ENCODE data around the gene UBE2J2. TPM values are rescaled to one million over a fixed set of nuclear protein-coding genes. Genes with fewer than 3 reads are reported as not detected.

The UBE2J2 gene
- total and polyA plus RNA-seq, 9 donors = 29.6 to 48.3 (median 41.3) TPM

GRCh38 chr1:1228596-1229321 lies 44.9 kb downstream of the UBE2J2 start:
- 89% methylated on average over 28 of the region's 28 CpGs for WGBS (ENCODE audit: insufficient coverage)
- Histone ChIP-seq H3K9me3 (replicated peaks; ENCODE audit: control insufficient read depth, low read depth, low read length) (no peaks in the 10 kb centered on the region), H3K4me3 (ENCODE audit: low read length) (no peak overlapping the region), H3K27me3 (ENCODE audit: control insufficient read depth, insufficient read depth, low read length) (no peaks in the 10 kb centered on the region), H3K4me1 (ENCODE audit: control insufficient read depth, insufficient read depth, low read length) (peaks cover 25% of the 10 kb centered on the region), H3K27ac (ENCODE audit: low read length) (no peak overlapping the region), H3K36me3 (ENCODE audit: control insufficient read depth, insufficient read depth, low read length) (peaks cover 46% of the 10 kb centered on the region)
- DNase-seq = no peak

- Histone ChIP-seq H3K27me3 (ENCODE audit: control insufficient read depth, insufficient read depth, low read length) (no peaks in the 10 kb centered on the region), H3K36me3 (ENCODE audit: control insufficient read depth, insufficient read depth, low read length) (peaks cover 47% of the 10 kb centered on the region), H3K4me1 (ENCODE audit: control insufficient read depth, insufficient read depth, low read length) (peaks cover 25% of the 10 kb centered on the region), H3K27ac (ENCODE audit: low read length) (no peak overlapping the region), H3K9me3 (replicated peaks; ENCODE audit: control insufficient read depth, low read depth, low read length) (no peaks in the 10 kb centered on the region), H3K4me3 (ENCODE audit: low read length) (no peak overlapping the region)
- WGBS (ENCODE audit: insufficient coverage) = 96% methylated on average over 30 of the region's 30 CpGs
- no peak for DNase-seq
Measured at GRCh38 chr1:1228187-1228586, 45.5 kb downstream of the UBE2J2 start.

- 95% methylated on average over 25 of the region's 25 CpGs for WGBS (ENCODE audit: insufficient coverage)
- H3K27me3 ChIP-seq (ENCODE audit: control insufficient read depth, insufficient read depth, low read length) = no peaks in the 10 kb centered on the region
- no peak overlapping the region for H3K4me3 ChIP-seq (ENCODE audit: low read length)
- peaks cover 21% of the 10 kb centered on the region for H3K4me1 ChIP-seq (ENCODE audit: control insufficient read depth, insufficient read depth, low read length)
- peaks cover 55% of the 10 kb centered on the region for H3K36me3 ChIP-seq (ENCODE audit: control insufficient read depth, insufficient read depth, low read length)
- no peak overlapping the region for H3K27ac ChIP-seq (ENCODE audit: low read length)
- DNase-seq = no peak
- no peaks in the 10 kb centered on the region for H3K9me3 ChIP-seq (replicated peaks; ENCODE audit: control insufficient read depth, low read depth, low read length)
Measured at GRCh38 chr1:1227386-1227785, 46.3 kb downstream of the UBE2J2 start.

GRCh38 chr1:1226566-1227362 lies 46.9 kb downstream of the UBE2J2 start:
- WGBS (ENCODE audit: insufficient coverage) = 95% methylated on average over 35 of the region's 44 CpGs
- Histone ChIP-seq H3K27me3 (ENCODE audit: control insufficient read depth, insufficient read depth, low read length) (no peaks in the 10 kb centered on the region), H3K27ac (ENCODE audit: low read length) (no peak overlapping the region), H3K36me3 (ENCODE audit: control insufficient read depth, insufficient read depth, low read length) (peaks cover 59% of the 10 kb centered on the region), H3K4me1 (ENCODE audit: control insufficient read depth, insufficient read depth, low read length) (peaks cover 21% of the 10 kb centered on the region), H3K9me3 (replicated peaks; ENCODE audit: control insufficient read depth, low read depth, low read length) (no peaks in the 10 kb centered on the region), H3K4me3 (ENCODE audit: low read length) (no peak overlapping the region)
- DNase-seq = no peak

- H3K36me3 ChIP-seq (ENCODE audit: control insufficient read depth, insufficient read depth, low read length) = peaks cover 67% of the 10 kb centered on the region
- DNase-seq = no peak
- H3K27ac ChIP-seq (ENCODE audit: low read length) = no peak overlapping the region
- no peaks in the 10 kb centered on the region for H3K9me3 ChIP-seq (replicated peaks; ENCODE audit: control insufficient read depth, low read depth, low read length)
- no peak overlapping the region for H3K4me3 ChIP-seq (ENCODE audit: low read length)
- H3K27me3 ChIP-seq (ENCODE audit: control insufficient read depth, insufficient read depth, low read length) = no peaks in the 10 kb centered on the region
- peaks cover 19% of the 10 kb centered on the region for H3K4me1 ChIP-seq (ENCODE audit: control insufficient read depth, insufficient read depth, low read length)
- WGBS (ENCODE audit: insufficient coverage) = 88% methylated on average over 18 of the region's 18 CpGs
Measured at GRCh38 chr1:1225913-1226312, 47.7 kb downstream of the UBE2J2 start.

- no peak for DNase-seq
- H3K4me1 ChIP-seq (ENCODE audit: control insufficient read depth, insufficient read depth, low read length) = peaks cover 13% of the 10 kb centered on the region
- no peak overlapping the region for H3K27ac ChIP-seq (ENCODE audit: low read length)
- no peaks in the 10 kb centered on the region for H3K9me3 ChIP-seq (replicated peaks; ENCODE audit: control insufficient read depth, low read depth, low read length)
- peaks cover 73% of the 10 kb centered on the region for H3K36me3 ChIP-seq (ENCODE audit: control insufficient read depth, insufficient read depth, low read length)
- WGBS (ENCODE audit: insufficient coverage) = 93% methylated on average over 26 of the region's 34 CpGs
- no peak overlapping the region for H3K4me3 ChIP-seq (ENCODE audit: low read length)
- no peaks in the 10 kb centered on the region for H3K27me3 ChIP-seq (ENCODE audit: control insufficient read depth, insufficient read depth, low read length)
Measured at GRCh38 chr1:1225238-1225845, 48.3 kb downstream of the UBE2J2 start.

GRCh38 chr1:1223891-1224290 lies 49.8 kb downstream of the UBE2J2 start:
- peaks cover 79% of the 10 kb centered on the region for H3K36me3 ChIP-seq (ENCODE audit: control insufficient read depth, insufficient read depth, low read length)
- 95% methylated on average over 21 of the region's 21 CpGs for whole genome bisulfite sequencing (ENCODE audit: insufficient coverage)
- H3K9me3 ChIP-seq (replicated peaks; ENCODE audit: control insufficient read depth, low read depth, low read length) = no peaks in the 10 kb centered on the region
- H3K27ac ChIP-seq (ENCODE audit: low read length) = no peak overlapping the region
- H3K4me3 ChIP-seq (ENCODE audit: low read length) = no peak overlapping the region
- no peaks in the 10 kb centered on the region for H3K27me3 ChIP-seq (ENCODE audit: control insufficient read depth, insufficient read depth, low read length)
- DNase-seq = no peak
- no peaks in the 10 kb centered on the region for H3K4me1 ChIP-seq (ENCODE audit: control insufficient read depth, insufficient read depth, low read length)

- no peaks in the 10 kb centered on the region for H3K27me3 ChIP-seq (ENCODE audit: control insufficient read depth, insufficient read depth, low read length)
- peaks cover 79% of the 10 kb centered on the region for H3K36me3 ChIP-seq (ENCODE audit: control insufficient read depth, insufficient read depth, low read length)
- DNase-seq = no peak
- H3K9me3 ChIP-seq (replicated peaks; ENCODE audit: control insufficient read depth, low read depth, low read length) = no peaks in the 10 kb centered on the region
- no peak overlapping the region for H3K4me3 ChIP-seq (ENCODE audit: low read length)
- no peaks in the 10 kb centered on the region for H3K4me1 ChIP-seq (ENCODE audit: control insufficient read depth, insufficient read depth, low read length)
- 94% methylated on average over 12 of the region's 15 CpGs for WGBS (ENCODE audit: insufficient coverage)
- H3K27ac ChIP-seq (ENCODE audit: low read length) = no peak overlapping the region
Measured at GRCh38 chr1:1223321-1223720, 50.3 kb downstream of the UBE2J2 start.

GRCh38 chr1:1222575-1223225 lies 51.0 kb downstream of the UBE2J2 start:
- no peak for DNase-seq
- 93% methylated on average over 41 of the region's 44 CpGs for WGBS (ENCODE audit: insufficient coverage)
- Histone ChIP-seq H3K4me3 (ENCODE audit: low read length) (no peak overlapping the region), H3K27ac (ENCODE audit: low read length) (no peak overlapping the region), H3K9me3 (replicated peaks; ENCODE audit: control insufficient read depth, low read depth, low read length) (no peaks in the 10 kb centered on the region), H3K4me1 (ENCODE audit: control insufficient read depth, insufficient read depth, low read length) (no peaks in the 10 kb centered on the region), H3K27me3 (ENCODE audit: control insufficient read depth, insufficient read depth, low read length) (no peaks in the 10 kb centered on the region), H3K36me3 (ENCODE audit: control insufficient read depth, insufficient read depth, low read length) (peaks cover 79% of the 10 kb centered on the region)

Data from muscle of leg (tissue), 11 donors.